Measurements from ENCODE around the gene HNRNPH2.
A peak's percentile ranks its signal among the peaks of the same experiment; 100 is the strongest.

Gene HNRNPH2, protein sequence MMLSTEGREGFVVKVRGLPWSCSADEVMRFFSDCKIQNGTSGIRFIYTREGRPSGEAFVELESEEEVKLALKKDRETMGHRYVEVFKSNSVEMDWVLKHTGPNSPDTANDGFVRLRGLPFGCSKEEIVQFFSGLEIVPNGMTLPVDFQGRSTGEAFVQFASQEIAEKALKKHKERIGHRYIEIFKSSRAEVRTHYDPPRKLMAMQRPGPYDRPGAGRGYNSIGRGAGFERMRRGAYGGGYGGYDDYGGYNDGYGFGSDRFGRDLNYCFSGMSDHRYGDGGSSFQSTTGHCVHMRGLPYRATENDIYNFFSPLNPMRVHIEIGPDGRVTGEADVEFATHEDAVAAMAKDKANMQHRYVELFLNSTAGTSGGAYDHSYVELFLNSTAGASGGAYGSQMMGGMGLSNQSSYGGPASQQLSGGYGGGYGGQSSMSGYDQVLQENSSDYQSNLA

DNA sequence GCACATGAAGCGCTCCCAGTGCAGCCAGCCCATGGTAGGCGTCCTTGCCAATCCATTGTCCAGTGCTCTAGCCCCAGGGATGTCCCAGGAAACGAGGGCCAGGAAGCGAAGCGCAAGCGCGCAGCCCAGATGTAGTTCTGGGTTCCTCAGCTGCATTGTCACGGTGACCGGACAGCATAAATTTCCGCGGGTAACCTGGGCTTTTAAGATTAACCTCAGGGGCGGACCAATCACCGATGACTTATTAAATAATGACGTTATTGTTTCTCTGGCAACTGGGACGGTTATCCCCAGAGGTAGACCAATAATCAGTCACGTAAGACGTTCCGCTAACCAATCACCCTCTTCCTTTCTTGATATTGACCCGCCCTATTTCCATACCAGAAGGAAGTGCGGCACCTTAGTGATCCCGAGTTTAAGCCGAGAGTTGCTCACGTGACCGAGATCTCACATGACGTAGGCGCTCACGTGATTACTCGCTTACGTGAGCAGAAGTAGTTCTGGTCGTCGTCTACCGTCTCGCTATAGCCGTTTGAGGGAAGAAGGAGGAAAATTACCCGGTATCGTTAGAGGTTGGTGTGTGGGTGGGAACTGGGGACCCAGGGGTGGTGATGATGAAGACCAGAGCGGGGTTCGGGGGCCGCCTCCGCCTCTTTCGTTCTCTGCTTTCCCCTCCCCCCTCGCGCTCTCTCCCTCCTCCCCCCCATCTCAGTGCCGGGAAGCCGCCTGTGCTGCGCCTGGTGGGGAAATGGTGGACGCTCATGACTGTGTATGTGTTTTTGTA, at the start of gene HNRNPH2, which contains the start of gene GLA:
Gene HNRNPH2, plus strand, starts transcription at position 475 of the 784 bp plus-strand sequence. CDS start 3,767 bp downstream, outside the sequence.
Gene GLA, minus strand, starts transcription at position 178 of the 784 bp plus-strand sequence. Its CDS starts 22 bp downstream, at position 156.
- peak; percentile 94 to 95 for DNase-seq

GRCh38 chrX:101359966-101360365, 48.1 kb upstream of the HNRNPH2 start:
- DNase-seq = no peak

GRCh38 chrX:101360390-101360789, 47.6 kb upstream of the HNRNPH2 start:
- DNase-seq = no peak

DNA sequence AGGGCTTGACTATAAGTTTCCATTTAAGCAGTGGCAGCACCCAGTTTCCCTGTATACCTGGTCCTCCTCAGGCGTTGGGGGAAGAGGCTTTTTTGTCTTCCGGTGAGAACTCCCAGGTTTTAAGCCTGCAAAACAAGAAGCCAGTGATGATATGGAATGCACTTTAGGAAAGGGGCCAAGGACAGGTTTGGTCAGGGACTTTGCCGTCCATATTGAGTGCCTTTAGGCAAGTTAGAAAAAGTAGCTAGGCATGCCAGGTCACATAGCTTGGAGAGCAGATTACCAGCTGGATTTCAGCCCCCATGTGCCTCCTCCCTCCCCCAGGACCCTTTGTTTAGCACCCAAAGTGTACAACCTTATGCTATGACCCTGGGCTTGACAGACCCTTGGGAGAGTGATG, 45.9 kb upstream of the HNRNPH2 start:
- DNase-seq = no peak

DNA sequence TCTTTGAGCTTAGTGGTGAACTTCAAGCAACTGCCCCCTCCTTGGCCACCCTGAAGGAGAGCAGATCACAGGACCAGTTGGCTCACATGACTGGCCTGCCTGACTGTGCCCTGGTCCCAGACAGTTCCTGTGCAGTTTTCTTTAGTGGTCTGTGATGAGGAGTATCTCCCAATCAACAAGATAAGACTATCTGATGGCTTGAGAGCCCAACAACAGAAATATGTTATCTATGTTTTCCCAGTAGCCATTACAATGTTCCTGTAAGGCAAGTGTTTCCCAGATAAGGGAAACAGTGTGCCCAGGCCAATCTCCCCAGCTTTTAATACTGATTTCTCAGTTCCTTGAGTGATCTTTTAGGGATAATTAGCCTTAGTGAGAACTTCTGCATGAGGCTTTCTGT, 45.3 kb upstream of the HNRNPH2 start:
- DNase-seq = no peak

- no peak for DNase-seq
Measured at GRCh38 chrX:101365301-101365795, 42.7 kb upstream of the HNRNPH2 start.

DNA sequence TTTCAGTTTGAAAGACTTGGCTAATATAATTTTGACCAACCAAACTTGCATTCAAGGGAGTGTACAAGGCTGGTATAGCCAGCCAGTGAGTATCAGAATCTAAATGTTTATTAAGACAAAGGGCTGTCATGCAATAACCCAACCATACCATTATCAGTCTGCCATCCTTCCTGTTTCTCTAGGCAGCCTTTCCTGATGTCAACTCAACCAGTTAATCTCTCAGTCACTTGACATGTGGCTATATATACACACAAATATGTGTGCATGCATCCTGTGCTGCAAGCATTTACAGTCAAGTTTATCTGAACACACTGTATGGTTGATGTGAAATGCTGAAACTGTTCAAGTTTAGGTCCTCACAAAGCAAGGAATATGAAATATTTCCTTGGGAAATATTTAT, 39.2 kb upstream of the HNRNPH2 start:
- peak in 1 of 2 experiments; percentile 24 for DNase-seq

- DNase-seq = no peak
Measured at GRCh38 chrX:101369687-101370086, 38.3 kb upstream of the HNRNPH2 start.

- no peak for DNase-seq
Measured at GRCh38 chrX:101370888-101371504, 37.0 kb upstream of the HNRNPH2 start.

GRCh38 chrX:101377547-101377946, 30.5 kb upstream of the HNRNPH2 start:
- peak; percentile 16 to 23 for DNase-seq

DNA sequence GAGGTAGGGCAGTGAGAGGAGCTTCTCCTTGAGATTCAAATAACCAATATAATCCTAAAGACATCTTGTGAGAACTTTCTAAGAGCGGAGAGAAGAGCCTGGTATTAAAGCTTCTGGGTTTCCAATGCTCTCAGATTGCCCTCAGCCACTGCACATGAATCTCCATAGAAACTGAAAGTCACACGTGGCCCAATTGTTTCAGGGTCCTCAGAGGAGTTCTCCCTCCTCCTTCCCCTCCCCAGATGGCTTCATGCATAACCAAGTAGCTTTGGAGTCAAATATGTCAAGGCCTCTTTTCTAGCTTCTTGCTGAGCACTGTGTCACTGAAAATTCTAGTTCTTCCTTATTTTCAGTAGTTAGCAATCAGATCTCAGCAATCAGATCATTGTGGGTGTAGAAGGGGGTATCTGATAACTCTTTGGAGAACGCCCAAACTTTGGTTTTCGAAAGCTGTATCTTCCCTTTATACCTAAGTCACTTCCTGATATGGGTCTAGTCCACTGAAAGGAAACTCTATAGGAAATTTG, 24.3 kb upstream of the HNRNPH2 start:
- DNase-seq = peak in 1 of 2 experiments; percentile 14

DNA sequence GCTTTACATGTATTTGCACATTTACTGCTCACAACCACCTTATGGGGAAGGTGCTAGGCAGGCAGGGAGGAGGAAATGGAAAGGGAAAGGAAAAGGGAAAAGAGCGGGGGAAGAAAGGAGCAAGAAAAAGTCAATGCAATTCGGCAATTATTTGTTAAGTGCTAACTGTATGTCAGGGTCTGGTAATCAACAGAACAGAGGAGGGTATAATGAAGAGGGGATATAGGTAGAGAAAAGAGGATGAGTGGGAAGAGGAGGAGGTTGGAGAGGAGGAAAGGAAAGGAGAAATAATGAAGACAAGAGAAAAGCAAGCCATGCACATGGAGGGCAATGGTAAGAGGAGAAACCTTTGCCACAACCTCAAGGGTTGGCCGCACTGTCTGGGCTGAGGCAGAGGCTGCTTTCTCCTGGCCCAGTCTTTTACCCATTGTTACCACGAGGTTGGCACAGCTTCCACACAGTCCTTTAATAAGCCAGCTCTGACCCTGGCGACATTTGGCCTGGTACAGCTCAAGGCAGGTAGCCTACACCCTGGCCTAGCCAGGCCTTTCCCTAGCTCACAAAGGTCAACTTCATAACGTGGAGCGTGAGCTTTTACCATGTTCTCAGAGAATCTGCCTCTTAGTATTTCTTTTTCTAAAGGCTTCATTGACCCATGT, 22.9 kb upstream of the HNRNPH2 start:
- DNase-seq = no peak

DNA sequence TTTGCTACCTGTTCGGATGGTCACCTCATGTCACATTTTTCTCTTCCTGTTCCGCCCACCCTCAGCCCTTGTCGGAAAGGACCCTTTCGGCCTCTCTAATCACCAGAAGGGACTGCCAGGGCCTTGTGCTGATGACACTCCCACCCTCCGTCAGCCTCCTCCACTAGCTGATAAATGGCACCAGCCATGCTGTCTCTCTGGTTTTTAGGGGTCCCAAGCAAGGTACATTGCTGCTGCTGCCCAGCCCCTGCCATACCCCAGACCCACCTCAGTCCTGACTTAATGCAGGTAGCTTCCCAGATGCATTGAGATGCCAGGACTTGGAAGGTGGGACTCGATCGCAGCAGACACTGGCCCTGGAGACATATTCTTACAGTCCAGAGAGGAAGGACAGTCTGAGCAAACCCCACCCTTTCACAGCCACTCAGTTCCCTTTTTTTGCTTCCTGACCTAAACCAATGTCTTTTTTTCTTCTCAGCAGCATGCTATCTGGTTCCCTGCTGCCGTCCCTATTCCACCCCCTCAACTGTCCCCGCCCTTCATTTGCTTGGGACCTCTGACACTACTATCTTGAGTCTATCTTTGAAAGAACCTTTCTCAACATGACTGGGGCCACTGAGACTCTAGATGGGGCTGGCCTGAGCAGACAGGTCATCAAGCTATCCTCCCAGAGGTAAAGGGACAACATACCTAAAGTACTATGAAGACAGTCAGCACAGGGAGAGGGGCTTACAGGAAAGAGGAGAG, 22.1 kb upstream of the HNRNPH2 start, which contains the start of gene BTK:
Gene BTK, minus strand, starts transcription at position 397 of the 747 bp plus-strand sequence. CDS start 10,907 bp downstream, outside the sequence.
- peak; percentile 87 to 92 for DNase-seq

- DNase-seq = no peak
Measured at GRCh38 chrX:101386542-101386885, 21.5 kb upstream of the HNRNPH2 start.

DNA sequence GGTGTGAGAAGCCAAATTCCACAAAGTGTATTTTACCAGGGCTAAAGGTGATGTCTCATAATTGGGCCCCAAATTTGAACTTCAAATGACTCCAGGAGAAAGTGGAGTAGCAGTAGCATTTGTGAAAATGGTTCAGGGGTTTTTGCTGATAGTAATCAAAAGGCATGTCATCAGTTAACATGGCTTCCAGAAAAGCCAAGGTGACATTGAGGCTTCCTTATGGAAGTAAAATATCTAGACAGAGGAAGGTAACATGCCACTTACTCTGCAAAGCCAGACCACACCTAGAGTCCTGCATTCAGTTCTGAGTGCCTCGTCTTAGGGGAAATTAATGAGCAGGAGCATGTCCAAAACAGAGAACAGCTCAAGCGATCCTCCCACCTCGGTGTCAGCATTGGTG, 19.4 kb upstream of the HNRNPH2 start:
- no peak for DNase-seq

DNA sequence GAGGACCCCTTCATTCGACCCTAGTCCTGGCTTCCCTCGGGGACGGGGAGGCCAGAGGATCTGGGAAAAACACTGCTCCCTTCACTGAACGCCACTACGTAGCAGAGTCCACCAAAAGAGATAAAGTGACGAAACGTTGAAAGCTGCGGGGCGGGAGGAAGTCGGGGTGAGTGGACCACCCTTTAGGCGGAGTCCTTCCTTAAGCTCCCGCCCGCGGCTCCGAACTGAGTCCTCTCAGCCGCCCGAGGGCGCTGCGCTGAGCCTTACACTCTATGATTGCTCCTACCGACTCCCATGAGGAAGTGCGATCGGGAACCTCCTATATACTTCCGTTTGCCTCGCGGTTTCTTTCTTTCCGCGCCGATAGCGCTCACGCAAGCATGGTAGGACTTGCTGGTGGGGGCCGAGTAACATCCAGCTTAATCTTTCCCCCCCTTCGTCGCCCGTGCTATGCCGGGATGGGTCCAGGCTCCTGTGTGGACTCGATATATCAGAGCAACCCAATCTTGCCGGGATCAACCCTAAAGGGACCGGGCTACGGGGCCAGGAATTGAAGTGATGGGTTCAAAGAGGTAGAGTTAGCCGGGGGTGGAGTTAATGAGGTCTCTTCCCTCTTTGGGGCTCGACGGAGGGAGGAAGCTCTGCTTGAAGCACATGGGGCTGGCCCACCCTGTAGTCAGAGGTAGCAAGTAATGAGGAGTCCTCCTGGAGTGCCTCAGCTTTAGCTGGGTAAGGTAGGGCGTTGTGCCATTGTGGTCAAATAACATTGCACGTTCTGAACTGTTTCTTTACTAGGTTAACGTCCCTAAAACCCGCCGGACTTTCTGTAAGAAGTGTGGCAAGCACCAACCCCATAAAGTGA, 17.1 kb upstream of the HNRNPH2 start, which contains the start of gene RPL36A:
Gene RPL36A, plus strand, starts transcription at position 348 of the 862 bp plus-strand sequence. Its CDS starts 33 bp downstream, at position 381.
- DNase-seq = peak; percentile 88 to 89

- DNase-seq = no peak
Measured at GRCh38 chrX:101391831-101392230, 16.2 kb upstream of the HNRNPH2 start.

GRCh38 chrX:101393530-101394305, 14.3 kb upstream of the HNRNPH2 start:
- no peak for DNase-seq

DNA sequence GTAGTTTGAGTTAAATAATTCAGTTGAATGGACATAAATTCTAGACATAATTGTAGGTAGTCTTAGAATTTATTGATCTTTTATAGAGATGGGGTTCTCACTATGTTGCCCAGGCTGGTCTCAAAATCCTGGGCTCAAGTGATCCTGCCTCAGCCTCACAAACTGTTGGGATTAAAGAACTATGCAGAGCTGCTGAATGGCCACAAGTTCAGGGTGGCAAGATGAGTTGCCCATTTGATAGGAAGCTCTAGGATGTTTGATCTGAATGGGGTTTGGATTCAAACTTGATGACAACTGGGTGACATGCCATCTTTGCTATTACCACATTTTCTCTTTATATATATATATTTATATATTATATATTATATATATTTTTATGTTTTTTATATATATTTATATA, 13.7 kb upstream of the HNRNPH2 start:
- no peak for DNase-seq

Measured in Kasumi-1 (cell line).